Measurements from ENCODE around the gene PLB1.

Gene PLB1

DNA sequence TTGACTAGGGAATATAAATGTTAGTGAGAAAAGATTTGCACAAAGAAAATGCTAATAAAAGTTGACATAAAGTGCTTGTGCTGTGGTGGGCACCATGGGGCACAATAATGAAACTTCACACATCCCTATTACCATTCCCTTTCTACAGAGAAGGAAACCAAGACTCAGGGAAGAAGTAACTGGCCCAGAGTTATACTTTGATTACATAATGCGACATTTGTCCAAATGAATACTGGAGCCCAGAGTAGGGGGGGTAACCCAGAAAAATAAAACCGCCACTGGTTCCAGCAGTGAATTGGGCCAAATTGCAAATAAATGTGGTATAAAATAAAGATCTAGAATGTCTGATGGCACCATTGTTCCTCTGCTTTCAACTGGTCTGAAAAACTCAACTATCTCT is 149.7 kb downstream of the PLB1 start:
- Histone ChIP-seq H3K9me3 (ENCODE audit: control insufficient read depth in 5 of 5, low read length in 5 of 5) (no peaks in the 10 kb centered on the region), H3K9ac (ENCODE audit: low read length in 5 of 5) (no peak overlapping the region), H3K4me3 (ENCODE audit: low read depth in 1 of 5, low read length in 5 of 5) (no peak overlapping the region), H3K27me3 (ENCODE audit: control insufficient read depth in 5 of 5, insufficient read depth in 4 of 5, low read length in 5 of 5) (no peaks in the 10 kb centered on the region), H3K27ac (ENCODE audit: low read depth, low read length) (no peak overlapping the region), H3K36me3 (ENCODE audit: control insufficient read depth in 5 of 5, insufficient read depth in 5 of 5, low read length in 5 of 5) (no peaks in the 10 kb centered on the region), H3K4me1 (ENCODE audit: control insufficient read depth in 5 of 5, insufficient read depth in 5 of 5, low read length in 5 of 5) (peaks cover 0 to 3% (median 0%) of the 10 kb centered on the region in 5 donors)

GRCh38 chr2:28647682-28648081 is 151.8 kb downstream of the PLB1 start:
- Histone ChIP-seq H3K9me3 (ENCODE audit: control insufficient read depth in 5 of 5, low read length in 5 of 5) (no peaks in the 10 kb centered on the region), H3K9ac (ENCODE audit: low read length in 5 of 5) (no peak overlapping the region), H3K4me1 (ENCODE audit: control insufficient read depth in 5 of 5, insufficient read depth in 5 of 5, low read length in 5 of 5) (peaks cover 0 to 3% (median 0%) of the 10 kb centered on the region in 5 donors), H3K27me3 (ENCODE audit: control insufficient read depth in 5 of 5, insufficient read depth in 4 of 5, low read length in 5 of 5) (no peaks in the 10 kb centered on the region), H3K27ac (ENCODE audit: low read depth, low read length) (no peak overlapping the region), H3K4me3 (ENCODE audit: low read depth in 1 of 5, low read length in 5 of 5) (no peak overlapping the region), H3K36me3 (ENCODE audit: control insufficient read depth in 5 of 5, insufficient read depth in 5 of 5, low read length in 5 of 5) (no peaks in the 10 kb centered on the region)

GRCh38 chr2:28648147-28648546 is 152.3 kb downstream of the PLB1 start:
- H3K27me3 ChIP-seq (ENCODE audit: control insufficient read depth in 5 of 5, insufficient read depth in 4 of 5, low read length in 5 of 5) = no peaks in the 10 kb centered on the region
- H3K9ac ChIP-seq (ENCODE audit: low read length in 5 of 5) = no peak overlapping the region
- H3K9me3 ChIP-seq (ENCODE audit: control insufficient read depth in 5 of 5, low read length in 5 of 5) = no peaks in the 10 kb centered on the region
- no peaks in the 10 kb centered on the region for H3K36me3 ChIP-seq (ENCODE audit: control insufficient read depth in 5 of 5, insufficient read depth in 5 of 5, low read length in 5 of 5)
- no peak overlapping the region for H3K4me3 ChIP-seq (ENCODE audit: low read depth in 1 of 5, low read length in 5 of 5)
- peaks cover 0 to 3% (median 0%) of the 10 kb centered on the region in 5 donors for H3K4me1 ChIP-seq (ENCODE audit: control insufficient read depth in 5 of 5, insufficient read depth in 5 of 5, low read length in 5 of 5)
- no peak overlapping the region for H3K27ac ChIP-seq (ENCODE audit: low read depth, low read length)

DNA sequence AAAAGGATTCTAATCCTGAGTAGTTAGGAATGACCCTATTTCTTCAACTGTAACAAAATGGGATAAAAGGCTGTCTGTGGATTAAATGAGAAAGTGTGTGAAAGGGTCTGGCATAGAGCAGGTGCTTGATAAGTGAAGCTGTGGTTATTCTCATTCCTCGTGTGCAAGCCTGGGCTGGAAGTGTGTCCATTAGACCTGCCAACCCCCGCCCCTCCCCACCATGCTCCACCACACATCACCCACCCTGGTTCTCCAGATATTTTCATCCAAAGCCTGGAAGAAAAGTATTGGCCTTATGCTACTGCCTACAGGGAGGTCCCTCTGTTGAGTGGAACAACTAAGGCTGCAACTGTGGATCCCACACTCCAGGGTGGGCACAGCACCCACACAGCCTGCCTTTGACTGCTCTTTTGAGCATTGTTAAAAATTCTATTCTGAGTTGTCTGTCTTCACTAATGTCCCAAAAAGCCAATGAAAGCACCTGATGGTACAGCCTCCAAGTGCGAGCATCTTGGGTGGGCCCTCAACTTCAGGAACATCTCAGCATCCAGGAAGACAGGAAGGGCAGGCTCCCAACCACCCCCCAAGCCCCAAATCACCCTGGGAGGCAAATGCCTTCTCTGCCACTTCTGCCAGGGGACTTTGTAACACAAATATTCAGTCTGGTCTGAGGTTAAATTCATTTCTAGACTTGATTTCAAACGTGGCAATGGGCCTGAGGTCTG is 153.0 kb downstream of the PLB1 start:
- Histone ChIP-seq H3K4me1 (ENCODE audit: control insufficient read depth in 5 of 5, insufficient read depth in 5 of 5, low read length in 5 of 5) (peaks cover 0 to 3% (median 0%) of the 10 kb centered on the region in 5 donors), H3K4me3 (ENCODE audit: low read depth in 1 of 5, low read length in 5 of 5) (no peak overlapping the region), H3K27ac (ENCODE audit: low read depth, low read length) (no peak overlapping the region)

GRCh38 chr2:28649481-28650265 is 153.8 kb downstream of the PLB1 start:
- Histone ChIP-seq H3K36me3 (ENCODE audit: control insufficient read depth in 5 of 5, insufficient read depth in 5 of 5, low read length in 5 of 5) (no peaks in the 10 kb centered on the region), H3K9me3 (ENCODE audit: control insufficient read depth in 5 of 5, low read length in 5 of 5) (no peaks in the 10 kb centered on the region), H3K27me3 (ENCODE audit: control insufficient read depth in 5 of 5, insufficient read depth in 4 of 5, low read length in 5 of 5) (peaks cover 0 to under 1% (median 0%) of the 10 kb centered on the region in 5 donors), H3K27ac (ENCODE audit: low read depth, low read length) (no peak overlapping the region), H3K4me3 (ENCODE audit: low read depth in 1 of 5, low read length in 5 of 5) (no peak overlapping the region), H3K9ac (ENCODE audit: low read length in 5 of 5) (no peak overlapping the region), H3K4me1 (ENCODE audit: control insufficient read depth in 5 of 5, insufficient read depth in 5 of 5, low read length in 5 of 5) (peaks cover 0 to 3% (median 0%) of the 10 kb centered on the region in 5 donors)

More for the DNA sequence above, 153.0 kb downstream of the PLB1 start:
- Histone ChIP-seq H3K27me3 (ENCODE audit: control insufficient read depth in 5 of 5, insufficient read depth in 4 of 5, low read length in 5 of 5) (no peaks in the 10 kb centered on the region), H3K9me3 (ENCODE audit: control insufficient read depth in 5 of 5, low read length in 5 of 5) (no peaks in the 10 kb centered on the region), H3K36me3 (ENCODE audit: control insufficient read depth in 5 of 5, insufficient read depth in 5 of 5, low read length in 5 of 5) (no peaks in the 10 kb centered on the region), H3K9ac (ENCODE audit: low read length in 5 of 5) (no peak overlapping the region)

GRCh38 chr2:28650266-28650584 is 154.4 kb downstream of the PLB1 start:
- Histone ChIP-seq H3K36me3 (ENCODE audit: control insufficient read depth in 5 of 5, insufficient read depth in 5 of 5, low read length in 5 of 5) (no peaks in the 10 kb centered on the region), H3K4me3 (ENCODE audit: low read depth in 1 of 5, low read length in 5 of 5) (no peak overlapping the region), H3K27me3 (ENCODE audit: control insufficient read depth in 5 of 5, insufficient read depth in 4 of 5, low read length in 5 of 5) (peaks cover 0 to 3% (median 0%) of the 10 kb centered on the region in 5 donors), H3K4me1 (ENCODE audit: control insufficient read depth in 5 of 5, insufficient read depth in 5 of 5, low read length in 5 of 5) (peaks cover 0 to 3% (median 0%) of the 10 kb centered on the region in 5 donors), H3K9me3 (ENCODE audit: control insufficient read depth in 5 of 5, low read length in 5 of 5) (no peaks in the 10 kb centered on the region), H3K27ac (ENCODE audit: low read depth, low read length) (no peak overlapping the region), H3K9ac (ENCODE audit: low read length in 5 of 5) (no peak overlapping the region)

- Histone ChIP-seq H3K4me3 (ENCODE audit: low read depth in 1 of 5, low read length in 5 of 5) (no peak overlapping the region), H3K9ac (ENCODE audit: low read length in 5 of 5) (no peak overlapping the region), H3K4me1 (ENCODE audit: control insufficient read depth in 5 of 5, insufficient read depth in 5 of 5, low read length in 5 of 5) (peaks cover 0 to 3% (median 0%) of the 10 kb centered on the region in 5 donors), H3K27ac (ENCODE audit: low read depth, low read length) (no peak overlapping the region), H3K9me3 (ENCODE audit: control insufficient read depth in 5 of 5, low read length in 5 of 5) (no peaks in the 10 kb centered on the region), H3K27me3 (ENCODE audit: control insufficient read depth in 5 of 5, insufficient read depth in 4 of 5, low read length in 5 of 5) (peaks cover 0 to 3% (median 0%) of the 10 kb centered on the region in 5 donors), H3K36me3 (ENCODE audit: control insufficient read depth in 5 of 5, insufficient read depth in 5 of 5, low read length in 5 of 5) (no peaks in the 10 kb centered on the region)
These were observed 156.4 kb downstream of the PLB1 start for GRCh38 chr2:28652217-28652616.

DNA sequence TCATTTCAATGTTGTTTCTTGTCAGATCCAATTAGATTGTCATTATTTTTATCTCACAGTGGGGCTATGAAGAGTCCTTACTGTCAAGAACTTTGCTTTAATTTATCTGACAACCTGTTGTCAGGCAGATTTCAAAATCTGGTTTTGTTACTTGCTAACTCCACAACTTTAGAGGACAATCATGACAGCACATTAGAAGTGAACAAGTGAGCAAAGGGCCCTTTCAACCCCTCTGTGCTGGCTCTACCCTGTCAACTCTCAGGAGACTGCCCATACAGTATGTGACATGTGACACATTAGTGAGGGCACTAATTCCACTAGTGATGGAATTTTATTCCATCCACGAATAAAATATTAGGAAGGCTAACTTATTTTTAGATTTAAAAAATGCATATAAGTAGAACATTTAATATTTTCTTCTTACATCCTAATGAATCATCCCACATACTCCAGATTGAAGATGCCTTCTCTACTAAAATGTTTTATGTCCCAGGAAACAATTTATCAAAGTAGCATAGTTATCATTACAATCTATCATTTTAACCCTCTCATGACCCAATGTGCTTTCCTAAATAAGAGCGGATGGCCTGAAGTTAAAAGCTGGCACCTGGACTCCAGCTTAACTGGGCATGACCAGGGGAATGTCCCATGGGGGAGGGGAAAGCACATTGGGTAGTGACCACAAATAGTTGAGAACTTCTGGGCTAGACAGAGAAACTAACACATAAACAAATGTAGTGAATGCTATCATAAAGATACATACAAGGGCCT is 158.2 kb downstream of the PLB1 start:
- Histone ChIP-seq H3K9ac (ENCODE audit: low read length in 5 of 5) (no peak overlapping the region), H3K27me3 (ENCODE audit: control insufficient read depth in 5 of 5, insufficient read depth in 4 of 5, low read length in 5 of 5) (peaks cover 0 to 3% (median 0%) of the 10 kb centered on the region in 5 donors), H3K9me3 (ENCODE audit: control insufficient read depth in 5 of 5, low read length in 5 of 5) (no peaks in the 10 kb centered on the region), H3K4me3 (ENCODE audit: low read depth in 1 of 5, low read length in 5 of 5) (no peak overlapping the region), H3K27ac (ENCODE audit: low read depth, low read length) (no peak overlapping the region), H3K4me1 (ENCODE audit: control insufficient read depth in 5 of 5, insufficient read depth in 5 of 5, low read length in 5 of 5) (no peaks in the 10 kb centered on the region), H3K36me3 (ENCODE audit: control insufficient read depth in 5 of 5, insufficient read depth in 5 of 5, low read length in 5 of 5) (no peaks in the 10 kb centered on the region)

DNA sequence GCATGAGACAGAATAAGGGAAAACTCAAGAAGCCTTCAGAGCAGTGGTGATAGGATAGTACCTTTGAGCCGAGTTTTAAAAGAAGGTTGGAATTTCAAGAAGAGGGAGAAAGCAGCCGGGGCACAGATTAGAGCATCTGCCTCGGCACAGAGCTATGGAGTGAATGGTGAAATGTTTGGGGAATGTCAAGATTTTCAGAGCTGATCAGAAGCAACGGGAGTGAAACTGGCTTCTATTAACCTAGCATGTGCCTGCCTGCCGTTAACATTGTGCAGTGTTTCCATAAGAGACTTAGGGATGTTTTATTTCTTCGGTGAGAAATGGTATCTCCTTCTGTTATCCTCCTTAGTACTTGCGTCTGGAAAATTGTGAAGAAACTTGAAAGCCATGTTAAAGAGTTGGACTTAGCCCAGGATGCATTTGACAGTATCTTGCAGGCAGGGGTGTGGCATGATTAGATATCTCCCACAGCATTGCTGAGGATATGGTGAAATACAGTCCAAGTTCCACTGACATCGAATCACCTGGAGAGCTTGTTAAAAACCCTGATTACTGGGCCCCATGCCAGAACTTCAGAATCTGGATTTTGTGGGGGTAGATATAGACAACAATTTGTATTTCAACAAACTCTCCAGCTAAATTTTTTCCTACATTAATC is 158.9 kb downstream of the PLB1 start:
- no peak overlapping the region for H3K9ac ChIP-seq (ENCODE audit: low read length in 5 of 5)
- peaks cover 0 to 3% (median 0%) of the 10 kb centered on the region in 5 donors for H3K27me3 ChIP-seq (ENCODE audit: control insufficient read depth in 5 of 5, insufficient read depth in 4 of 5, low read length in 5 of 5)
- H3K27ac ChIP-seq (ENCODE audit: low read depth, low read length) = no peak overlapping the region
- no peaks in the 10 kb centered on the region for H3K4me1 ChIP-seq (ENCODE audit: control insufficient read depth in 5 of 5, insufficient read depth in 5 of 5, low read length in 5 of 5)
- no peaks in the 10 kb centered on the region for H3K9me3 ChIP-seq (ENCODE audit: control insufficient read depth in 5 of 5, low read length in 5 of 5)
- H3K36me3 ChIP-seq (ENCODE audit: control insufficient read depth in 5 of 5, insufficient read depth in 5 of 5, low read length in 5 of 5) = no peaks in the 10 kb centered on the region
- no peak overlapping the region for H3K4me3 ChIP-seq (ENCODE audit: low read depth in 1 of 5, low read length in 5 of 5)

Data from subcutaneous abdominal adipose tissue (tissue), 5 donors.